Measurements from ENCODE around the gene KIF16B. TPM values are rescaled to one million over a fixed set of nuclear protein-coding genes. Genes with fewer than 3 reads are reported as not detected.

Gene KIF16B
- total RNA-seq, 1 experiment from 2014 or later = 16.6 TPM

GRCh38 chr20:16486532-16486931 is 86.7 kb downstream of the KIF16B start:
- no peak overlapping the region for H3K27ac ChIP-seq (ENCODE audit: low read length)
- intact Hi-C loops (cut with micrococcal nuclease; ENCODE audit: unreplicated experiment) (no loop called here), in situ Hi-C loops (cut with HindIII; ENCODE audit: low pct_unique_long_range_greater_than_20kb, low sequenced_read_pairs) (no loop called here)
- no peak overlapping the region for H3K4me3 ChIP-seq (ENCODE audit: low read depth in 2 of 2, low read length in 2 of 2)
- BruUV-seq (replicated peaks) = no TSS peak
- no peaks in the 10 kb centered on the region for H3K4me1 ChIP-seq (ENCODE audit: control insufficient read depth, insufficient read depth, low read length)
- POLR2A ChIA-PET = no interaction called here
- ATAC-seq (no peak), DNase-seq (ENCODE audit: low read depth, low spot score) (no peak)
- H3K27me3 ChIP-seq (ENCODE audit: control insufficient read depth, insufficient read depth, low read length) = no peaks in the 10 kb centered on the region
- TF ChIP-seq SIN3A (IDR thresholded peaks at IDR 0.05; ENCODE audit: borderline replicate concordance, insufficient read depth, low read depth, low read length) (no peak), POLR2AphosphoS5 (IDR thresholded peaks at IDR 0.05; ENCODE audit: low read depth, low read length) (no peak), REST (IDR thresholded peaks at IDR 0.05; ENCODE audit: insufficient read depth in 1 of 2, low read depth in 2 of 2, low read length in 1 of 2) (no peak)
- H3K9me3 ChIP-seq (ENCODE audit: control insufficient read depth, insufficient read depth, low read depth, low read length) = no peaks in the 10 kb centered on the region
- CTCF ChIA-PET = no interaction called here
- H3K36me3 ChIP-seq (ENCODE audit: control insufficient read depth, insufficient read depth, low read length) = no peaks in the 10 kb centered on the region

GRCh38 chr20:16485401-16485800 is 87.8 kb downstream of the KIF16B start:
- DNase-seq (ENCODE audit: low read depth, low spot score) (no peak), ATAC-seq (no peak)
- no peaks in the 10 kb centered on the region for H3K9me3 ChIP-seq (ENCODE audit: control insufficient read depth, insufficient read depth, low read depth, low read length)
- intact Hi-C loops (cut with micrococcal nuclease; ENCODE audit: unreplicated experiment) = no loop called here
- H3K27ac ChIP-seq (ENCODE audit: low read length) = no peak overlapping the region
- no peaks in the 10 kb centered on the region for H3K27me3 ChIP-seq (ENCODE audit: control insufficient read depth, insufficient read depth, low read length)
- no TSS peak for BruUV-seq (replicated peaks)
- ChIA-PET POLR2A (no interaction called here), CTCF (no interaction called here)
- in situ Hi-C loops (cut with HindIII; ENCODE audit: low pct_unique_long_range_greater_than_20kb, low sequenced_read_pairs) = no loop called here
- H3K36me3 ChIP-seq (ENCODE audit: control insufficient read depth, insufficient read depth, low read length) = no peaks in the 10 kb centered on the region
- no peak for TF ChIP-seq REST (IDR thresholded peaks at IDR 0.05; ENCODE audit: insufficient read depth in 1 of 2, low read depth in 2 of 2, low read length in 1 of 2)
- TF ChIP-seq TCF7L2 (IDR thresholded peaks at IDR 0.05; ENCODE audit: low read depth, low read length) = no peak
- H3K4me3 ChIP-seq (ENCODE audit: low read depth in 2 of 2, low read length in 2 of 2) = no peak overlapping the region
- no peaks in the 10 kb centered on the region for H3K4me1 ChIP-seq (ENCODE audit: control insufficient read depth, insufficient read depth, low read length)

GRCh38 chr20:16483024-16483423 is 90.2 kb downstream of the KIF16B start:
- no peak overlapping the region for H3K4me3 ChIP-seq (ENCODE audit: low read depth in 2 of 2, low read length in 2 of 2)
- no peaks in the 10 kb centered on the region for H3K27me3 ChIP-seq (ENCODE audit: control insufficient read depth, insufficient read depth, low read length)
- DNase-seq (ENCODE audit: low read depth, low spot score) (no peak), ATAC-seq (no peak)
- TF ChIP-seq TCF7L2 (IDR thresholded peaks at IDR 0.05; ENCODE audit: low read depth, low read length) = no peak
- no peak for TF ChIP-seq REST (IDR thresholded peaks at IDR 0.05; ENCODE audit: insufficient read depth in 1 of 2, low read depth in 2 of 2, low read length in 1 of 2)
- no peak for TF ChIP-seq POLR2AphosphoS5 (IDR thresholded peaks at IDR 0.05; ENCODE audit: low read depth, low read length)
- no peak for TF ChIP-seq CTCF (IDR thresholded peaks at IDR 0.05)
- TF ChIP-seq SIN3A (IDR thresholded peaks at IDR 0.05; ENCODE audit: borderline replicate concordance, insufficient read depth, low read depth, low read length) = no peak
- no TSS peak for BruUV-seq (replicated peaks)
- ChIA-PET CTCF (no interaction called here), POLR2A (no interaction called here)
- H3K4me1 ChIP-seq (ENCODE audit: control insufficient read depth, insufficient read depth, low read length) = no peaks in the 10 kb centered on the region
- H3K27ac ChIP-seq (ENCODE audit: low read length) = no peak overlapping the region
- intact Hi-C loops (cut with micrococcal nuclease; ENCODE audit: unreplicated experiment) = no loop called here
- in situ Hi-C loops (cut with HindIII; ENCODE audit: low pct_unique_long_range_greater_than_20kb, low sequenced_read_pairs) = no loop called here
- H3K9me3 ChIP-seq (ENCODE audit: control insufficient read depth, insufficient read depth, low read depth, low read length) = no peaks in the 10 kb centered on the region
- H3K36me3 ChIP-seq (ENCODE audit: control insufficient read depth, insufficient read depth, low read length) = no peaks in the 10 kb centered on the region
